HG02571 (cell line): ENCODE data around the gene CYTH1.

ENCODE experiments used
- ATAC-seq: cut with Tn5 transposase; IDR thresholded peaks from one replicate; pipeline ENCODE4 v1.9.1; 2021; ENCODE audit warnings: mild to moderate bottlenecking, moderate library complexity; ENCODE audit not compliant: unreplicated experiment

The CYTH1 gene

DNA sequence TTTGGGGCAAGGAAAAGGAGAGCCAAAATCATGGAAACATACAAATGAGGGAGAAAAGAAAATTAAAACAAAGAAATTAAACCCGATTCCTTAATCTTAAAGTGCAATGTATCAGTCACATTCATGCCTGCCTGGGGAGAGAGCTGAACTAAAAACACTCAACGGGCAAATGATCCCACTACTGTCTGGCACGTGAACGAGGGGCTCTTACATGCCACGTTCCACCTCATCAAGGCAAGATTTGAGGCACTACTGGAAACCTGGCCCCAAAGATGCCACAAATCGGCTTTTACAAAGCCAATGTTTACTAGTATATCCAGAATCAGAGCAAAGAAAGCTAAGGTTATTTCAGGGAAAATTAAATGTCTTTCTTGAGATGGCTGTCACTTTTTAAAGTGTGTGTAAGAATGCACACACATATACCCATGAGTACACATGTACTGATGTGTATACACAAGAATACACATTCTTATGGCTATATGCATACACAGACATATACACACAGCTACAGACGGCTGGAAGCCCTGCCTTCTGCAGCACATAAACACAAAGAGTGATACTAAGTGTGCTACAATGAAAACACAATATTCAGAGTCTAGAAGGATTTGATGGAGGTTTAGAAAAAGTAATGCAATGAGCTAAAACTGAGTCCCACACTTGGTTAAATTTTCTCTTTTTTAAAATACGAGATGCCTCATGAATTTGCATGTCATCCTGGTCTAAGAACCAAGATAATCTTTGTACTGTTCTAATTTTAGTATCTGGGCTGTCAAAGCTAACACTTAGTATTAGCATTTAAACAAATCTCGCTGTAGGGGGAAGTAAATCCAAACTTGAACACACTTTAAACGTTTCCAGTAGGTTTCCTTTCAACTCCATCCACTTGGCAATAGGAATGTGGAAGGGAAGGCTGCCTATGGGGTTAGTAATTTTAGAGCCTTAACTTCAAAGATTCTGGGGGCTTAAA, 85.8 kb downstream of the CYTH1 start:
- ATAC-seq, result no peak

GRCh38 chr17:78694805-78695531, 87.1 kb downstream of the CYTH1 start:
- no peak for ATAC-seq

DNA sequence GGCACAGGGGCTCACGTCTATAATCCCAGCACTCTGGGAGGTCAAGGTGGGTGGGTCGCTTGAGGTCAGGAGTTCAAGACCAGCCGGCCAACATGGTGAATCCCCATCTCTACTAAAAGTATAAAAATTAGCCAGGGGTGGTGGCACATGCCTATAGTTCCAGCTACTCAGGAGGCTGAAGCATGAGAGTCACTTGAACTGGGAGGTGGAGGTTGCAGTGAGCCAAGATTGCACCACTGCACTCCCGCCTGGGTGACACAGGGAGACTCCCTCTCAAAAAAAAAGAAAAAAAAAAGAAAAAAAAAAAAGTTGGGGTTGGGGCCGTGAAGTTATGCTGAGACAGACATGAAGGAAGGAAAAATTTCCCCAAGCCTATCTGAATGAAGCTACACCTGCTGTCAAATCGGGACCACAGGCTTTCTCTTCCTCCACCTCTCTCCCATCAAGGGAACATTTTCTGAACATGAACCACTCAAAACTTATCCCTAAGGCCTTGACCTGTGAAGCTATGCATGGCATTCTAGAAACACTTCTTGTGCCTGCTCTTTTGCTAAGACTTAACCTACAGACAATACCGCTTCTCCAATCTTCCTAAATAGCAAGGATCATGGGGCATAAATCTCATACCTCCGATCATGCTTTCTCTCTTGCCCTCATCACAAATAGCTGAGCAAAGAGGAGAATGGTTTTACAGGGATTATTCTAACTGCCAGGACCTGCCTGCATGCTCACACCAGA, 88.6 kb downstream of the CYTH1 start:
- ATAC-seq, result no peak

DNA sequence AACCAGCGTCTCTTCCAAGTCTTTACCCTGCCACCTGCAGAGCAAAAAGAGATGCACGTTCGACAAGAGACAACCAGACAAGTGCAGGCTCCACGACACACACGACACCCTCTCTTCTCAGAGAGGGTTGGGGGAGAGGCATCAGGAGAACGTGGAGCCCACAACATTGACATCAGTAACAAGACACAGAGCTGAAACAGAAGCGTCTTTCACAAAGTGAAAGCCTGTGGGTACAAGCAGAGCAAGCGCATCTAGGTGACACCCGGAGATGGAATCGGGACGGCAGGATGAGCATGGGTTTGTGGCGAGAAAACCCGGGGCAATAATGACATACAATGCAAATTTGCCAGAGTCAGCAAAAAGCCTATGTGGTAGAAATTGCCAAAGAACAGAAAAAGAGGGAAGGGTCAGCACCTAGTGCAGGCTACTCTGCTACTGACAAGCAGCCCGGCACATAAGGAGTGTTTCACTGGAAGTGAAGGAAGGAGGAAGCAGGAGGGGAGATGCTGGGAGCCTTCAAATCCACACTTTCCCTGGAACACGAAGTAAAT, 89.5 kb downstream of the CYTH1 start:
- no peak for ATAC-seq

DNA sequence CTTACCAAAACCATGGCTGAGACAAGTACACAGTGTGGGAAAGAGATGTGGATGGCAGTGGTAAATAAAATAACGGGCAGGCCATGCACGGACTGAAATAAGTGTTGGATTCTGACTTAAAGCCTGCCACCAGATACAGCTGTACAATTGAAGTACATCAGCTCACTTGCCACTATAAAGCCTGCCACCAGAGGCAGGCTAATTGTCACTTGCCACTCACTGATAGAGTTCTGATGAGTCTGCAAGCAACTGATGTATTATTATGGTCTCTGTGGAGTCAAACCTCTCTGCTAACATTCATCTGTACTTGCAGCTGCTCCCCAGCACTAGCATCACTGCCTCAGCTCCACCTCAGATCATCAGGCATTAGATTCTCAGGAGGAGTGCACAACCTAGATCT, 93.0 kb downstream of the CYTH1 start:
- ATAC-seq, result no peak

DNA sequence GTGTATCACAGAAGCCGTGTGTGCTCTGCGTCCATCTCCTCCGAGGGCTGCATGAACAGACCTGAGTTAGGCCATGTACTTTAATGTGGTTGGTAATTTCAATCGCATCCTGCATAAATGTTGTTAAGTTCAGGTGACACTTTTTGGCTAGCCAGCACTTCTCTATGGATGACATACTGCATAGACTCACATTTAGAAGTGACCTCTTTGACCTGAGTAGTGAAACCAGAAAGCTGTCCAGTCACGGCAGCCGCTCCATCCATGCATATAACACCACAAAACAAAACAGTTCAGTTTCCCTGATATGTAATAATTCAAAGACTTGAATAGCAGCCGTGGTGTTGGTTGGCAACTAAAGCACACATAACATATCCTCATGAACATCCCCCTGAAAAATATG, 94.1 kb downstream of the CYTH1 start:
- no peak for ATAC-seq

GRCh38 chr17:78687125-78687524, 94.9 kb downstream of the CYTH1 start:
- ATAC-seq, result no peak

DNA sequence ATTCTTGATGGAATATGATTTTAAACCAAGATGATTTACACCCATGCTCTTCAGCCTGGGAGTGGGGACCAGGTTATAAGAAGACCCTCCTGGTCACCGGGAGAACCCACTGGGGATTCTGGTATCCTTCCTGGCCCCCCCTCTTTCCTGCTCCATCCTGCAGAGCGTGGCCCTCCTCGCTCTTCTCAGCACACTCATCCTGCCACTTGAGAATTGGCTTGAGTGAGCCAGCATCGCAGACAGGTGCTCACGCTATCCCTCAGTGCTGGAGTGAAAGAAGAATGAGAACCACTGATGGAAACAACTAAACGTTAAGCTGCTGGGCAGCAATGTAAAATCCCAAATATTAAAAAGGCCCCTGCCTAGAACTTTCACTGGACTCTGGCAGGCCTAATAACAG, 98.0 kb downstream of the CYTH1 start:
- no peak for ATAC-seq

GRCh38 chr17:78683408-78683961, 98.6 kb downstream of the CYTH1 start:
- ATAC-seq, result no peak

GRCh38 chr17:78682363-78682762, 99.7 kb downstream of the CYTH1 start:
- ATAC-seq, result no peak

DNA sequence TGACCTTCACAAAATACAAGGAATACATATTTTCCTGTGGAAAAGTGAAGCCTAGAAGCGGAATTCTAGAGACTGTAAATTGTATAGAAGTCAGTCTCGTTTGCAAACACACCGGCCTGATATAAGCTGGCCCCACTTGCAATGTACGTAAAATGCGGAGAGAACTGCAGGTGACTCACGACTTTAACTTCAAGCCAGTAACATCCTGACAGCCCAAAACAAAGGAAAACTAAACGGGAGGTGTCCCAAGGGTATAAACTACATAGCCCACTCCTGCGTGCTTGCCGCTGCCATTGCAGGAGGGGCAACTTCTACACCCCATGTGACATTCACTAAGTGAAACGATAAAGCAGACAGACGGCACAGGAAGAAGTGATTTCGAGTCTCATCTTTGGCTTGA, 101.6 kb downstream of the CYTH1 start:
- ATAC-seq, result no peak

DNA sequence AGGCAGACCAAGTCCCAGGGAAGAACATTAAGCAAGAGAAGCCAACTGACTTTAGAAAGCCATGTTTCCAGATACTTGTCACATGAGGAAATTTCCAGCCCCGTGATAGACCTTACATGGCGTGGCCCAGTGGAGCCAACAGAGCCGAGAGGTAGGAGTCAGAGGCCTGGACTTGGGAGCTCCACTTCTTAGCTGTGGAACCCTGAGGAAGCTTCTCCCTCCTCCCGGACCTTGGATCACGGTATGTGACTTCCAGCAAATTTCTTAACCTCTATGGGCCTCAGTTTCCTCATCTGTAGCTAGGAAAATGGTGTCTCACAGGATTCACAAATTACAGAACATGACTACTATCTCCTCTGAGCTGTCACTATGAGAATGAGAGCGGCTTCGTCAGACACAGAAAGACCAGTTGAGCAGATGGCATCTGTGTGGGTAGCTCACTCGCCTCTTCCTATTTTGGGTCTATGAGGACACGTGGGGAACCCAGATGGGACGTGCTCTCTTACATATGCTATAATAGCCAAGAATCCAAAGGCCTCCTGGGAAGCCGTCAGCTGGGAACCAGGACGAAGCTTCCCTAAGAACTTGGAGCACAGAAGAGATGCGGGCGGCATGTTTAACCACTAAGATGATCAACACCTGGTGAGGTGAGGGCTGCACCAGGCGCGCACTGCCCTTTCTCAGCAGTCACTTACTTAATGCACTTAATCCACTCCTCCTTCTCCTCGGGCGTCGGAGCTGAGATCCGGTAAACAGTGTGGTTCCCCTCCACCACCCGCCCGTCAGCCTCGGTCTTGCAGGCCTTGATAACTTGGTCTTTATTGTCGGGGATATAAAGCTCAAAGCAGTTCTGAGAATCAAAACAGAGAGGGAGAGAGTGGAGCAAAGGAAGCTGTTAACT, 102.3 kb downstream of the CYTH1 start:
- no peak for ATAC-seq

DNA sequence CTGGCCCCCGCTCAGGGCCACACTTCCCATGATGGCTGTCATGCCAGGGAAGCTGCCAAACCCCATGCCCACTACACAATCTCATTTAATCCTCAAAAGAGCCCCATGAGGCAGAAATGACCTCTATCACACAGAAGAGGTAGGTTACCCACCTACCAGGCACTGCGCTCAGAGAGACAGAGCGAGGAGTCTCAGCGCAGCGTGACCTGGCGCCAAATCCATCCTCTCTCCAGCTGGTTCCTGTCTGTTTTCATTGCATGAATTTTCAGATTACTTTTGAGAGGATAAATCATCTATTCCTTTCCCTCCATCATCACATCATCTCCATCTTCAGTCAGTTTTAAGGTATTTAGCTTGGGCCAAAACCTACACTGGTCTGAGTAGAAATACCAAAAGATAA, 103.4 kb downstream of the CYTH1 start:
- ATAC-seq, result no peak

DNA sequence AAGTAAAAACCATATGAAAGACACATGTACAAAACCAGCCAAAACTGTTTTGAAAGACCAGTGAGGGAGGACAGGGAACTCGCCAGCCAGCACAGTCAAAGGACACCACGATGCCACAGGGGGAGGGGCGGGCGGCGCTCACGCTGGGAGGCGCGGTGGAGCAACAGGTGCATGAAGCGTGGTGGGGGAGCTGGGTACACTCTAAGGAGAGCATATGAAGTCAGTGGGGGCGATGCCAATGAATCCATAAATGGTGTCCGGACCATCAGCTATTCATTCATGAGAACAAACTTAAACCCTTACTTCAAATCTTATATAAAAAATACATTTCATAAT, 103.9 kb downstream of the CYTH1 start:
- no peak for ATAC-seq

DNA sequence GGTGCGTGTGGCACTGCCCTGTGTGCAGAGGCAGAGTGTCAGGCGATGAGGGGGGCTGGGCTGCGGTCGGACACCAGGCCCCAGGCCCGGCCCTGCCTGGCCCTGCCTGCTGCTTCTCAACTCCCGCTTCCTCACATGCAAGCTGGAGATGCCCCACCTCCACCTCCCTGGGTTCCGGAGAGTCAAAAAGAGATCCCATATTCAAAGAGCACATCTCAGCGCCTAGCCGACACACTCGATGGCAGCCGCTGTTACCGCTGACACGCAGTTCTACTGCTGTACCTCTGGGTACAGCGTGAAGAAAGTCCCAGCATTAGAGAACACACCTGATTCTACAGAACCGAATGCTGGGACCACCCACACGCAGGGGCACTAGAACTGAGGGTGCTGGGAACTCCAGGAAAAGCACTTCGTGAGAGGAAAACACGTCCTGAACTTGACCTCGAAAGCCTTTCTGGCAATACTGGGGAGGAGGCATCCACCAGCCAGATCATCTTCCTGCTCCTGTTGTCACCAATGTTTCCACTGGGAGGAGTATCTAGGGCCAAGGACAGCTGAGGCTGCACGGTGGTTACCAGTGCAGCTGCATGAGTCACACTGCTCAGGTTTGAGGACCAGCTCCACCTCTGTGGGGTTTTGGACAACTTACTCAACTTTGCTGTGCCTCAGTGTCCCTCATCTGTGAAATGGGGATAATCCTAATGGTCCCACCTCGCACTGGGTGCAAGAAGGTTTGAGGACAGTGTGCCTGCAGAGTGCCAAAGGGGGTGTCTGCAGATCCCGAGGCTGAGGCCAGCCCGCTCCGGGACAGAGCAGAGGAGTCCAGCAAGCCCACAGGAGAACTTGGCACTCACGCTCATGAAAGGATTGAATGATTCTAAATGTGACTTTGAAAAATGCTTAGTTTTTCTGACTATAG, 104.5 kb downstream of the CYTH1 start:
- no peak for ATAC-seq

- no peak for ATAC-seq
Measured at GRCh38 chr17:78676412-78677302, 105.4 kb downstream of the CYTH1 start.

- no peak for ATAC-seq
Measured at GRCh38 chr17:78675836-78676235, 106.2 kb downstream of the CYTH1 start.

DNA sequence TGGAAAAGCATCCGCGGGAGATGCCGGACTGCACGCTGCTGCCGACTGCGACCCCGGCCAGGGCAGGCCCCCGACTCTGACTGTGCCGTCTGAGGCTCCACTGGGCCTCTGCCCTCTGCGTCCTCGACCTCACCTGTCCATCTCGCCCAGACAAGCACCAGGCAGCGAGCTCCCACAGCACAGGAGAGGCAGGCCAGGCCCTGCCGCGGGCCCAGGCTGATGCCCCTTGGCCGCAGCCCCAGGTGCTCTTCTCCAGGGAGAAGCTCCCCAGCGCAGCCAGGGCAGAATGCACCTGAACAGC, 106.8 kb downstream of the CYTH1 start:
- no peak for ATAC-seq
